Stimulated activated CD8-positive, alpha-beta memory T cell treated with anti-CD3 and anti-CD28 coated beads, Interleukin-7, amount 100 ng/mL, for 48 hours (primary cell): ENCODE results near the gene CALM1.
"Not testable (repeated sequence)": the region's sequence is repeated elsewhere in the genome, so short reads cannot be mapped to it uniquely, and the experiment has no call there.

Source experiments
- DNase-seq, 2 donors: peaks; one replicate each; pipeline ENCODE4 v3.0.0-alpha.2; 2020; ENCODE audit warnings: low read depth in 1 of 2; ENCODE audit errors: extremely low read depth in 1 of 2

Gene CALM1

DNA sequence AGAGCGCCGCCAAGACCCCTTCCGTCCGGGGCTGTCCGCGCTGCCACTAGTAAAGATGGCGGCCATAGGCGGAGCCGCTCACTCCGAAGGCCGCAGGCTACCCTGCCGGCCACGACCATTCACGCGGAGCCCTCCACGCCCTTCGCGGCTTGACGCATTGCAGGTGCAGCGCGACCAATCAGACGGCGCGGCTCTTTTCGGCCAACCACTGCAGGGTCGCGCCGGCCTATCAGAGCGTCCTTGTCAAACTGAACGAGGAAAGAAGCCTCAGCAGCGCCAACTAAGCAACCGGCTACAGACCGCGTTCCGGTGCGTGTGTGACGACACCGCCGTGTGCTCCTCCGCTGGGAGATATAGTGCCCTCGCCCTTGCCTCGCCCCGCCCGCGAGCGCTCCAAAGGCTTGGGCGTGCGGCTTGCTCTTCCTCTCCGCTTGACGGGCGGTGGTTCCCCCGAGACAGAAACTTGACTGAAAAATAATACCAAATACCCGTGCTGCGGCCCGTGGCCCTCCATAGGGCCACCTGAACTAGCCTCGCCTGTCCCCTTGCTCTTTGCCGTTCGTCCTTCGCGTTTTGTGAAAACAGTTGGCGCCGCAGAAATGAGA is 13.6 kb upstream of the CALM1 start:
- peak; percentile 96 to 98 for DNase-seq

DNA sequence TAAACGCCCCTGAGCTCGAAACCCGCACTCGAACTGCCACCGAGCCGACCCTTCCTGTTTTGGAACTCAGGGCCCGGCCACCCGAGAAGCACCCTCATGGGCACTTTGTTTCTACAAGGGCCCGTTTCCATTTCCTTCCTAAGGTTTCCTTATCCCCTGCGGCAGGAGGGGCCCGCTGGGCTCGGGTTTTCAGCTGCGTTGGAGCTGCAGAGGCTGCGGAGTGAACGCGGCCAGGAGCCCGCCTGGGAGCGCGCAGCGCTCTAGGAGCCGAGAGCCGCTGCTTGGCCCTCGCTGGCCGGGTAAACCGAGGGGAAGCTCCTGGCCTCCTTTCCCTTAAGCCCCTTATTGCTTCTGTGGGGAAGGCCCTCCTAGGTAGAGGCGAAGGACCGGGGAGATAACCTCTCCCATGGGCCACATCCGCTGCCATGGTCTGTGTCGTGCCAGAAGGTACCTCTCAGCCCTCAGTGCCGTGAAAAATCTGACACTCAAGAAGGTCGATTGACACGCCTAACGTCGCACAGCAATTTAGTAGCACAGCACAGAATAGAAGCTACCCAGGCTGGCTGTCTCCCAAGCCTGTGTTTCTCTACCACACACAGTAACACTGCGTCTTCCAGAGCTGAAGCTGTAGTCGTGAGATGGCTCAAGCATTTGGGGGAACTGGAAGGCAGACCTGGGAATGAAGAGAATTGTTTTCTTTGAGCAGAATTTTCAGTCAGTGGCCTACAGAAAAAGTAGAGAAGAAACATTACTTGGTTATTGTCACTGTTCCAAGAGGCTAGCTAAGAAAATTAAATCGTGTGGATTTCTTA is 12.9 kb upstream of the CALM1 start:
- no peak for DNase-seq

DNA sequence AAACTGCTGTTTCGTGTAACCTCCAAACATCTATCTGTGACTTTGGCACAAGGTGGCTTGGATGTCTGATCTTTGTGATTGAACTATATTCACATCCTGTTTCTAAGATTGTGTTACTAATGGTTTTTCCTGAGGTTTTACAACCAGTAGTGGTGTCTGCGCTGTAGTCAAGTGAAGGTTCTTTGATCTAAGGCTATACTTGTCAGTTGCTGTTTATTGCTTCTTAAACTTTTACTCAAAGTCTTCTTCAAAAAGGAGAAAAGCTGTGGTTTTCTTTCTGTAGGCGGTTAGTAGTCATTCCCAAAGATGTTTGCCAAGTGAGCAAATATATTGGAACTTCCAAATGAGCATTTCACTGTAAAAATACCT is 12.3 kb upstream of the CALM1 start:
- DNase-seq: no peak

DNA sequence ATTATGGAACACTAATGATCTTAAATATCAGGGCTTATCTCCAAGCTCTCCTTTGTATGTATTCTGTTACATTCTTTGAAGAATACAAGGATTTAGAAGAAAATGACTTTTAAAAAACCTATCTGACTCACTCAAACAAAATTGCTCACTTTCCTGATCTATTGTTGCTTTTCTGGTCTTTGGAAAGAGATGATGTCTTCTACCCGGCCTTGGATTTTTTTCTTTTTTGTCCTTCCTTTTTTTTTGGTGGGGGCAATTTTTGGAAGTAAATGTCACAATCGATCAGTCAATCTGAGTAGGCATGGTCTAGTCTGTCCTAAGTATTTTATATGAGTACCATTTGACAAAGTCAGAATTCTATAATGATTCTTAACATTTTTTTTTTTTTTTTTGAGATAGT is 10.5 kb upstream of the CALM1 start:
- DNase-seq: no peak

DNA sequence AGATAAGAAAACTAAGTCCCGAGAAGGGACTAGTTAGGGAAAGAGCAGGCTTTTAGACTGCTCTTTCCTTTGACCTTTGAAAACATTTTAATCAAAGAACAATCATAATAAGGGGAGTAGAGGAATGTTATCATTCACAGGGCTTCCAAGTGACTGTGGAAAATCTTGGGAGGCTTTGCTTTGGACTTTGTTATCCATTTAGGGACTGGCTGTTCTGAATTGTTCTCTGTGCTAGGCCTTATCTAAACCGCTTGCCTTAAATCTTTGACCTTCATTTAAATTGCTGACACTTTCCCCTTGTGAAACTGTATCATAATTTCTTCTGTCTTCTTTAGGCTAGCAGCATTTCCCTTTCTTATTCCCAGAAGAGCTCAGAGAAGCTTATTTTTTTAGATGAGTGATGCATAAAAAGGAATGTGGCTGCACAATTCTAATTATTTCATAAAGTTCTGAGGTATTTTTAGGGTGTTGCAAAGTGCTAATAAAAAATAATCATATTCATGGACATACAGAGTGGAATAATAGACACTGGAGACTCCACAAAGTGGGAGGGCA is 9.5 kb upstream of the CALM1 start:
- no peak for DNase-seq

DNA sequence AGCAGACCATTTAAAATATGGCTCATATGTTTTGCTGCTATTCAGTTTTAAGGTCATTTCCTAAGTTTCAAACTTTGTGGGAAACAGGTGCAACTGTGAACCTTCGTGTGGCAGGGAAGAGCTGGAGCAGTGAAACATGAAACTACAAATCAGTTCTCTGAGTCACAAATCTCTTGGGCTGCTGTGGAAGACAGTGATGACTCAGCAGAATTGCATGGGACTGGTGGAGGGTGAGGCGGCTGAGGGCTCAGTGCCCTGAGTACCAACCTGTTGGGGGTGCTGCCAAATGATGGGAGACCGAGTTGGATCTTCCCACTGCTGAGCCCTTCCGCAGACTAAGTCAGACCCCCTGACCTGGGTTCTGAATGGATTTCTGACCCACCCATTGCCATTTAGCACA is 8.4 kb upstream of the CALM1 start:
- no peak for DNase-seq

DNA sequence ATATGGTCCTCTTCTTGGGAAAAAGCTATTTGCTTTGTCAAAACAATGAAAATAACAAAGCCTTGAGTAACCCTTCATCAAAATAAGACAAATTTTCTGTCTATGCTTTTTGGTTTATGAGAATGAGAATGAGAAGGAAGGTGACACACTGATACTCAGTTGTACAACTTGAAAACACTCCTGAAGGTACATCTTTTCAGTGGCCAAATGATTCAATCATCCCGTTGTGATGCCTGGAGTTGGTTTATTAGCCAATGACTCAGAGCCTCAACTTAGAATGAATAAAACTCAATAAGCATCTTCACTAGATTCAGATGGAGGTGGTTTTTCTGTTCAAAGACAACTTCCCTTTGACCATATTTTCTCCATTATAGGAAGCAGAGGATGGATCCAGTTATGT is 7.8 kb upstream of the CALM1 start:
- DNase-seq: no peak

DNA sequence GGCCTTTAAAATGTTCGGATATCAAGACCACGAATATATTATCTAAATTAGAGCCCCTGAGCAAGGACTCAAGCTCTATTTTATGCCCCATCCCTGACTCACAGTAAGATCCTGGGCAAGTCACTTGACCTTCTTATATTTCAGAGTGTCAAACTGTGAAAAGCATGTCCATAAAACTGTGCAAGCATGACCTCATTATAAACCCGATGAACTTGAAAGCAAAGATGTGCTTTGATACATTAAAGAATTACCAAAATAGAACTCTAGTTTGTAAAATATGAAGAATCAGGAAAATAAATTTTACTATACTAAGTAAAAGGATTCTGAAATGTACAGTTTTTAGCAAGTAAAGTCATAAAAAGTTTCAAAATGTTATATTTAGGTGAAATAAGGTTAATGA is 2.9 kb upstream of the CALM1 start:
- DNase-seq: no peak

DNA sequence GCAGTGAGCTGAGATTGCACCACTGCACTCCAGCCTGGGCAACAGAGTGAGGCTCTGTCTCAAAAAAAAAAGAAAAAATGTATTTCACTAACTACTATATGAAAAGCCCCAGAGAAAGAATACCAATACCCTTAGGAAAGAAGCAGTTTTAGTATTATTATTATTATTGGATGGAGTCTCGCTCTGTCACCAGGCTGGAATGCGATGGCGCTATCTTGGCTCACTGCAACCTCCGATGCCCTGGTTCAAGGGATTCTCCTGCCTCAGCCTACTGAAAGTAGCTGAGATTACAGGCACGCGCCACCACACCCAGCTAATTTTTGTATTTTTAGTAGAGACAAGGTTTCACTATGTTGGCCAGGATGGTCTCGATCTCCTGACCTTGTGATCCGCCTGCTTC is 2.0 kb upstream of the CALM1 start:
- not testable (repeated sequence) for DNase-seq

DNA sequence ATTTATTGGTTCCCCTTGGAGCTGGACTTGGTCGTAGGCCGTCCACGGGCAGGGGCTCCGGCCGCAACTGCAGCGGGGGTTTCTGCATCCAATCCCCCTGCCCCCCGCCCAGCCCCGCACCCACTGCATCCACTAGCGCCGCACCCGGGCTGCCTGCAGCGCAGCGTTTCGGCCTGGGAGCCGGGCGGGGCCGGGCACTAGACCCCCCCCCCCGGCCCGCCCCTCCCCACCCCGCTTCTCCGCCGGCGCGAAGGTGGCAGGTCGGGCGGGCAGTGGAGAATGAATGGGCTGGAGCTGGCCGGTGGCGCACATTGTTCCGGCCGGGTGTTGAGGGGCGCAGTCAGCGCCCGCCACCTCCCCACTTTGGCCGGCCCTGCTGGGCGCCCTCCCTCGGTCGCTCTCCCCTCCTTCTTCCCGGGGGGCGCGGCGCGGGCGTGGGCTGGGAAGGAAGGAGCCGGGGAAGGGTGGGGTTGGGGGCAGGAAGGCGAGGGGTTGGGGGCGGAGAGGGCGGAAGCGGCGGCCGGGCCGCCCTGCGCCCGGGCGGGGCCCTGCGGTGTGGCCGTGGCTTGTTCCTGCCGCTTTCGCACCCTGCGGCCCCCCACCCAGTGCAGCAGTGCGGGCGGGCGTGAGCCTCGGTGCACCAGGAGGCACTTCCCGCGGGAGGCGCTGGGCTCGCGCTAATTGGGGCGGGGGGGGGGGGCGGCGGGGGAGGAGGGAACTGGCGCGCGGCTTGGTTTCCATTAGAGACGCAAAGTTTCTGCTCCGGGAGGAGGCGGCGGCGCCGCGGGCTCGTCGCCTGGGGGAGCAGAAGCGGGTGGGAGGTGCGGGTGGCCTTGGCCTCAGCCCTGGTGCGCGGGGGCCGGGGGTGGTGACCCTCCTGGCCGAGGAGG is 841 bp downstream of the CALM1 start:
- DNase-seq: peak in 1 of 2 donors; percentile 56

DNA sequence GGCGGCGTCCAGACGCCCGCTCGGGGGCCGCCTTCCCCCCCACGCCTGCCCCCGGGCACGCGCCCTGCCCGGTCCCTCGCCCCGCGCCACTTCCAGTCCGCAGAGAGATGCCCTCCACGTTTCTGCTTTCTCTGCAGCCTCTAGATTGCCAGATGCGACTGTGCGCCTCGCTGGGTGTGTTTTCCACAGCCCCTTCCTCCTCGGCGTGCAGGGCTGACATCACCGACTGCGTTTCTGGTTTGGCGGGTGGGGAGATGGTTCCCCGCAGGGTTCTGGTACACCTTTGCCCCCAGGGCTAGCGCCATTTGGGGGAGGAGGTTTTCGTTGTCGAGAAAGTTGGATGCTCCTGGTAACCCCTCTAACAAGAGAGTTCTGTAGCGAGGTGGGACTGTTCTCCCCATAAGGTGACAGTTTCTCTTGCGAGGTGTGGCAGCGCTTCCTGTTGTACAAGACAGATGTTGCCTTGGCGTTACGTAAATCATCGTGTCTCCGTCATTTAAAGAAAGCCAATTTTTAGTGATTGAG is 1.5 kb downstream of the CALM1 start:
- peak in 1 of 2 donors; percentile 33 for DNase-seq

DNA sequence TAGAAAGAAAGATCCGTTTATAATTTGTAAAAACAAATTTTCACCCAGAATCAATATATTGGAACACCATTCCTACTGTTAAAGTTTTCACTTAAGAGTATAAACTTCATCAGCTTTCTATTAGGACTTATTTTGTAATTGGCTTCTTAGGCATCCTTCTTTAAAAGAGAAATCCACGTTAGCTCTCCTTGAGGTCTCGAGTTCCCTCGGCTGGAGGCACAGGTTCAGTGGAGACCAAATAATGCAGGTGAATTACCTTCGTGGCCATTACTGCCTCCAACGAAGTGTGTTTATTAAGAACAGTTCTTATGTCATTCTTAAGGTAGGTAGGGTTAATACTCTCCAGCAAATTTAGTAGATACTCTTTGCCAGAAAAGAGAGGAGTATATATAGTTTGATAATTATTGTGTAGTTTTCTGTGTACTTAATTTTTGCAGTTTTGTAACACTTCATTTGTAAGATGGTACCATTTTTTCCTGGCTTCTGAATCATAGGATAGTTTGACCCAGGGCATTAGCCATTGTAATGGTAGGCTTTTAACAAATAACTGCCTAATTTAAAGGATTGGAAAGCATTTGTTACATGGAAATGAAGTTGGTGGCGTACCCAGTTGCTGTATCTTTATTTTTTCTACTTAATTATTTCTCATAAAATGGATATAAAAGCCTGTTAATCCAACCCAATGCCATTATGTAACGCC is 2.2 kb downstream of the CALM1 start:
- DNase-seq: no peak

DNA sequence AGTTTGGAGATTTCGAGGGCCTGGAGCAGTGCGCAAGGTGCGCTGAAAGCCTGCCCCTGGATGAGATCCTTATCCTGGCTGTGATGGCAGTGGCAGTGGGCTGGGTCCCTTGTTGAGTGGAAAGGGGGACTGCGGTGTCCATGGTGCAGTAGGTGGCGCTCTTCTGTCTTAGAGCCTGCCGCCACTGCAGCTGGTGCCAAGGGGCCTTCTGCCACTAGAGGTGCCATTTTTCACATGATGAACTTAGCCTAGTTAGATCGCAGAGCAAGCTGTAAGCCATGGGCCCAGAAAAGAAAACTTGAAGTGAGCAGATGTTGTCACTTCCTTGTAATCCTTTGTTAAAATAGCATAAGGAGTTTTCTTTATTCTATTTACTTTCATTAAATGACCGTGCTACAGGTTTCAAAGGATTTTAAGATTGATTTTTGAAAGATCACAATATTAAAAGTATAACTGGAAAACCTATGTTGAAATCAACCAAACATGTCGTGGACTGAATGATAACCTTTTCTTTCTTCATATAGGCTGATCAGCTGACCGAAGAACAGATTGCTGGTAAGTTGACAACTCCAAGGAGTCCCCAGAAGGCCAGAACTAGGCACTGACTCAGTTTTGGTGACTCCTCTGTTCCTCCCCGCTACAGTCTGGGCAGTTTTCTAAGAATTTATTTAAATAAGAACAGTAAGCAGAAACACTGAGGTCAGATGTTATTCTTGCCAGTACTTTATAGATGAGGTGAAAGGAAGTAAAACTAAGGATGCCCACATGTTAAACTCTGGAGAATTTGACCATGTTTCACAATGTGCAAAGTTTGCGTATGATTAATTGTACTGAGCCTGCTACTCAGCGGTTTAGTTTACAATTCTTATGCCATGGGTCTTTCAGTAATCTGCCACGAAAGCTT is 3.0 kb downstream of the CALM1 start:
- DNase-seq: peak; percentile 62 to 83

DNA sequence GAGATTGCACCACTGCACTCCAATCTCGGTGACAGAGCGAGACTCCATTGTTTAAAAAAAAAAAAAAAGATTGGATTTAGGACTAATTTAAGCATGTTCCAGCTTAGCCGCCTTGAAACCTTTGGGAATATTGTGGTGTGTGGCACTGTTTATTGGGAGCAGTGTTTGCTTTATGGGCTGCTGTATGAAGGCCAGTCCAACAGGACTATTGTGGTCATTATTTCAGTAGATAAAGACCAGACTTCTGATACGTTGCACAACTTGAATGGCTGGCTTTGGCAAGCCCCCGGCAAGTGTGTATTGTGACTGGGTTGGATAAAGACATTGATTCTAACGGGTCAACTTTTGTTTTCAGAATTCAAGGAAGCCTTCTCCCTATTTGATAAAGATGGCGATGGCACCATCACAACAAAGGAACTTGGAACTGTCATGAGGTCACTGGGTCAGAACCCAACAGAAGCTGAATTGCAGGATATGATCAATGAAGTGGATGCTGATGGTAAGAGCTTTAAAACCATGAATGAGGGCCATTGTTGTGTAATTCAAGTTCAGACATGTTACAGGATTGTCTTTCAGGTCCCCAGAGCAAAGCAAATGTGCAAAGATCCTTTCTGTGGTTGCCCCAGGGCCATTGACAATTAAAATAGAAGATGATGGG is 4.2 kb downstream of the CALM1 start:
- no peak for DNase-seq

DNA sequence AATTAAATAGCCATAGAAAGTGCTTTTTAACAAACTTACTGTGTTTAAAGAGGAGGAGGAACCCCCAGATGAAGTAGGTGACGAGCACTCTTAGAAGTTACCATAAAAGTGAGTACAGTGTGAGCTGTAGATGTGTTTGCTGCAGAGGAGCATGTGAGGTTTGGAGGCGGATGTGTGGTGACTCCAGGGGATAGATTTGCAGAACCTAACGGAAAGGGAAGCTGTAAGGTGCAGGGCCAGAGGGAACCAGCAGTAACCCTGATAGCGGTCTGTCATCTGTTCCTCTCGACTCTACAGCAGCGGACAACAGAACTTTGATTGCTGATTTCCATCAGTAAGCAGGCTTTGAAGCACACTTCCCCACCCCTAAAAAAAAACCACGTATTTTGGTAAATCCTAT is 5.2 kb downstream of the CALM1 start:
- DNase-seq: no peak

DNA sequence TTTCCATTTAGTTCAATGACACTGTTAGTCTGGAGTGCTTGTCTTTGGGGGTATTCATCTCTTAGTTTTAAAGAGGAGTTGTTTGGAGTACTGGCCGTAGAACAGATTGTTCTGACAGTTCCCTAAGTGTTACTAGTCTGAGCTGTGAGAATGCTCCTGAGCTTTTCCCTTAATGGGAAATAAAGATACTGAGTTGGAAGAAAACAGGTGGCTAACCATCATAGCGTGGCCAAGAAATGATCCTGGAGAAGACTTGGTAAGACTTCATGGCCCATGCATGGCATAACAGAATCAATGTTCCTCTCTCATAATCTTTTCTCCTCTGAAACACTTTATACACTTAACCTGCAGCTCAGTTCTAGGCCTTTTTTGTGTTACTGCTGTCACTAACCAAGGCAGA is 6.2 kb downstream of the CALM1 start:
- no peak for DNase-seq

DNA sequence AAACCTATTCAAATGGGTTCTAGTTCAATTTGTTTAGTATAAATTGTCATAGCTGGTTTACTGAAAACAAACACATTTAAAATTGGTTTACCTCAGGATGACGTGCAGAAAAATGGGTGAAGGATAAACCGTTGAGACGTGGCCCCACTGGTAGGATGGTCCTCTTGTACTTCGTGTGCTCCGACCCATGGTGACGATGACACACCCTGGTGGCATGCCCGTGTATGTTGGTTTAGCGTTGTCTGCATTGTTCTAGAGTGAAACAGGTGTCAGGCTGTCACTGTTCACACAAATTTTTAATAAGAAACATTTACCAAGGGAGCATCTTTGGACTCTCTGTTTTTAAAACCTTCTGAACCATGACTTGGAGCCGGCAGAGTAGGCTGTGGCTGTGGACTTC is 8.3 kb downstream of the CALM1 start:
- DNase-seq: no peak

DNA sequence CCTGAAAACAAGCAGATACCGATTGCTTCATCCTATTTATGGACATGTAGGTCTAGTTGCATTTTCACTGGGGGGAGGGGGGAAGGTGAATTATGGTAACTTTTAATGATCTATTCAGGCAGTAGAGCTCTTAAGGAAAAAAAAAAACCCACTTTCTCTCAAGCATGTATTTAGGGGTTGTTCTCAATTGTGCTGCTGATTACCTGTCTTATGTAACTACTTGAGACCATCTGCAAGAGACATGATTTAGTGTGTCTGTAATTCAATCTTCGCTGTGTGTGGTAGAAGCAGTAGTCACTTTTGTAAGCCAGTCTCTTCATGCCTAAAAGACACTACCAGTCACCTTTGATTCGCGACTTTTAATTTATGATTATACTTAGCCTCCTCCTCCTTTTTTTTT is 8.9 kb downstream of the CALM1 start:
- no peak for DNase-seq

DNA sequence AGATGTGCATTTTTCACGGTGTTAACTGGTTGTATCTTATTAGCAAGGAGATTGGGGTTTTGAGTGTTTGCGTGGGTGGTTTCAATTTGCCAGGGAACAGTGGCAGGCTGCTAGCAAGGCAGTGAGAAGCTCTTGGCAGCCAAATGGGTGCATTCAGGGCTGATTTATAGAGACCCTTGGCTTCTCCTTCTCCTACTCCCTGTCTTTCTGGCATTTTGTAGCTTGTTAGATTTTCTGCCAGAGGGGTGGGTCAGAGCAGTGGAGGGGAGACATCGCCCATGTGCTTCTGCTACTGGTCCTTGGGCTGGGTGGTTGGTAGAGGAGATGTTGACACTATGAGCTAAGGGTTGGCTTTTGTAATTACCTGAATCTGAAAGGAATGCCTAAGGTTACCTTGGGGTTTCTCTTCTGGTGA is 9.6 kb downstream of the CALM1 start:
- no peak for DNase-seq
